Loucy (cell line): ENCODE results near the gene GSTM3.

Experiments used
- EZH2phosphoT487 ChIP-seq: fragments of 200-600 bp; IDR thresholded peaks from 2 replicates; pipeline ENCODE4 v1.6.1; 2018; ENCODE audit warnings: antibody characterized with exemption, mild to moderate bottlenecking, moderate library complexity, borderline replicate concordance
- TF ChIP-seq, protein P1 (sequence below): fragments of 200-600 bp; sonication (generic); conservative IDR thresholded peaks from 2 replicates; pipeline ENCODE4 v1.5.1; 2014; ENCODE audit warnings: mild to moderate bottlenecking, antibody characterized with exemption, low read length

- TF ChIP-seq, protein P1, sequence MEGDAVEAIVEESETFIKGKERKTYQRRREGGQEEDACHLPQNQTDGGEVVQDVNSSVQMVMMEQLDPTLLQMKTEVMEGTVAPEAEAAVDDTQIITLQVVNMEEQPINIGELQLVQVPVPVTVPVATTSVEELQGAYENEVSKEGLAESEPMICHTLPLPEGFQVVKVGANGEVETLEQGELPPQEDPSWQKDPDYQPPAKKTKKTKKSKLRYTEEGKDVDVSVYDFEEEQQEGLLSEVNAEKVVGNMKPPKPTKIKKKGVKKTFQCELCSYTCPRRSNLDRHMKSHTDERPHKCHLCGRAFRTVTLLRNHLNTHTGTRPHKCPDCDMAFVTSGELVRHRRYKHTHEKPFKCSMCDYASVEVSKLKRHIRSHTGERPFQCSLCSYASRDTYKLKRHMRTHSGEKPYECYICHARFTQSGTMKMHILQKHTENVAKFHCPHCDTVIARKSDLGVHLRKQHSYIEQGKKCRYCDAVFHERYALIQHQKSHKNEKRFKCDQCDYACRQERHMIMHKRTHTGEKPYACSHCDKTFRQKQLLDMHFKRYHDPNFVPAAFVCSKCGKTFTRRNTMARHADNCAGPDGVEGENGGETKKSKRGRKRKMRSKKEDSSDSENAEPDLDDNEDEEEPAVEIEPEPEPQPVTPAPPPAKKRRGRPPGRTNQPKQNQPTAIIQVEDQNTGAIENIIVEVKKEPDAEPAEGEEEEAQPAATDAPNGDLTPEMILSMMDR: no peak
- TF ChIP-seq EZH2phosphoT487: no peak
Measured at GRCh38 chr1:109765483-109765815, 24.6 kb upstream of the GSTM3 start.
